CD4-positive, alpha-beta memory T cell (primary cell): ENCODE data around the gene RFK. TPM values are rescaled to one million over a fixed set of nuclear protein-coding genes. Genes with fewer than 3 reads are reported as not detected.

Experiments
- CTCF ChIA-PET: fragments of 350-600 bp; sonication (Branson Sonifier 250); formaldehyde crosslinking; loops from one replicate; lab custom pipeline; 2021; ENCODE audit warnings: inconsistent platforms; ENCODE audit not compliant: partially characterized antibody; lab: Charles Lee
- POLR2A ChIA-PET: fragments of 350-600 bp; sonication (Branson Sonifier 250); formaldehyde crosslinking; loops from one replicate; lab custom pipeline; 2021; ENCODE audit not compliant: partially characterized antibody; lab: Charles Lee
- DNase-seq, 5 donors: peaks; one replicate each; pipeline versions ENCODE4 v3.0.0 to v3.0.0-alpha.2; 2020 to 2022; ENCODE audit warnings: mixed read lengths in 1 of 5
- H3K27ac ChIP-seq: one replicate; pipeline ENCODE4 v1.7.0; 2013; ENCODE audit warnings: low read depth, low read length
- H3K27me3 ChIP-seq: 2 replicates; pipeline ENCODE4 v1.7.0; 2013; ENCODE audit warnings: mild to moderate bottlenecking, low read length, moderate library complexity; ENCODE audit not compliant: insufficient read depth
- H3K36me3 ChIP-seq: 2 replicates; pipeline ENCODE4 v1.7.0; 2013; ENCODE audit warnings: mild to moderate bottlenecking, low read length, moderate library complexity; ENCODE audit not compliant: insufficient read depth
- H3K4me1 ChIP-seq: 2 replicates; pipeline ENCODE4 v1.7.0; 2013; ENCODE audit warnings: mild to moderate bottlenecking, low read length, moderate library complexity; ENCODE audit not compliant: insufficient read depth
- H3K4me3 ChIP-seq, 2 donors: one replicate each; pipeline ENCODE4 v1.7.0; 2013; ENCODE audit warnings: low read length in 2 of 2, mild to moderate bottlenecking in 1 of 2
- H3K9me3 ChIP-seq, 2 donors: one replicate each; pipeline ENCODE4 v1.7.0; 2013; ENCODE audit warnings: low read length in 2 of 2, control low read depth in 1 of 2; ENCODE audit not compliant: control insufficient read depth in 1 of 2
- H3K27ac Mint-ChIP-seq, 7 donors: one replicate each; pipeline ENCODE4 v1.8.0; 2020 to 2021; ENCODE audit warnings: mixed read lengths in 7 of 7, mild to moderate bottlenecking in 6 of 7, inconsistent platforms in 3 of 7, moderate library complexity in 3 of 7
- H3K27me3 Mint-ChIP-seq, 2 donors: one replicate each; pipeline ENCODE4 v1.8.0; 2020 to 2021; ENCODE audit warnings: mixed read lengths in 2 of 2
- H3K36me3 Mint-ChIP-seq, 2 donors: one replicate each; pipeline ENCODE4 v1.8.0; 2020 to 2021; ENCODE audit warnings: mixed read lengths in 2 of 2, inconsistent platforms in 1 of 2, mild to moderate bottlenecking in 1 of 2
- H3K4me1 Mint-ChIP-seq, 4 donors: one replicate each; pipeline ENCODE4 v1.8.0; 2020 to 2021; ENCODE audit warnings: mixed read lengths in 4 of 4, mild to moderate bottlenecking in 1 of 4
- H3K4me3 Mint-ChIP-seq, 8 donors: one replicate each; pipeline ENCODE4 v1.8.0; 2020 to 2021; ENCODE audit warnings: mixed read lengths in 8 of 8, mild to moderate bottlenecking in 7 of 8, moderate library complexity in 6 of 8, inconsistent platforms in 3 of 8
- H3K9me3 Mint-ChIP-seq, 8 donors: one replicate each; pipeline ENCODE4 v1.8.0; 2020 to 2021; ENCODE audit warnings: mixed read lengths in 8 of 8, mild to moderate bottlenecking in 5 of 8, inconsistent platforms in 3 of 8, moderate library complexity in 1 of 8
- intact Hi-C: fragments of 100-400 bp; cut with micrococcal nuclease; formaldehyde crosslinking; loops from one replicate; pipeline ENCODE4 v1.15.1; 2023
- polyA plus RNA-seq, 2 donors: library from polyadenylated mRNA; unstranded; fragments of 300-500 nt; fragmentation: Illumina TruSeq; gene quantifications; one replicate each; pipeline ENCODE4 v1.2.3, GENCODE V29; 2021
- total RNA-seq, 2 experiments: library from RNA; stranded (reverse); gene quantifications; one replicate each; pipeline ENCODE4 v1.2.3, GENCODE V29; 2021

RFK gene
- total and polyA plus RNA-seq, 4 experiments from 2014 or later: 13.5 to 42.9 (median 22.6) TPM

- no peaks in the 10 kb centered on the region for H3K27me3 ChIP-seq
These were observed 1.2 kb upstream of the RFK start for GRCh38 chr9:76395381-76395780.

GRCh38 chr9:76394960-76395252 lies 680 bp upstream of the RFK start:
- Mint-ChIP-seq H3K36me3 (peaks cover 8 to 14% of the 10 kb centered on the region in 2 donors), H3K9me3 (peaks cover 0 to 2% (median 0%) of the 10 kb centered on the region in 8 donors), H3K27me3 (no peaks in the 10 kb centered on the region), H3K4me1 (peaks cover 12 to 38% (median 25%) of the 10 kb centered on the region in 4 donors), H3K27ac (peak overlapping the region; percentile 94 to 100 (median 98)), H3K4me3 (peak overlapping the region; percentile 91 to 98 (median 95))
- peak in 1 of 5 donors; percentile 78 for DNase-seq
- ChIA-PET POLR2A (interaction anchor here (0.6 to 3.0 kb wide), 16 partner anchors 10 to 1636 kb away, joined by 3 to 21 read pairs (median 5); partner anchors contain the start of genes C9orf40, GCNT1, NMRK1 and OSTF1), CTCF (interaction anchor here (0.7 to 3.9 kb wide), 19 partner anchors 8 to 1640 kb away, joined by 3 to 29 read pairs (median 5); partner anchors contain the start of gene GCNT1)
- peaks cover 25% of the 10 kb centered on the region for H3K4me1 ChIP-seq
- intact Hi-C loops: loop anchor here (1.0 to 10.0 kb wide), 9 partner anchors 8 to 1370 kb away; partner anchors contain the start of genes CARNMT1, GCNT1, NMRK1 and OSTF1
- H3K4me3 ChIP-seq: peak overlapping the region; percentile 59 to 72
- H3K36me3 ChIP-seq: no peaks in the 10 kb centered on the region
- H3K27ac ChIP-seq: peak overlapping the region; percentile 79
- H3K27me3 ChIP-seq: no peaks in the 10 kb centered on the region
- no peaks in the 10 kb centered on the region for H3K9me3 ChIP-seq

More at GRCh38 chr9:76395381-76395780, 1.2 kb upstream of the RFK start:
- Histone ChIP-seq H3K4me3 (peak overlapping the region in 1 of 2 donors; percentile 72), H3K9me3 (no peaks in the 10 kb centered on the region), H3K27ac (peak overlapping the region; percentile 79), H3K36me3 (no peaks in the 10 kb centered on the region), H3K4me1 (peaks cover 25% of the 10 kb centered on the region)
- peaks cover 14 to 38% (median 25%) of the 10 kb centered on the region in 4 donors for H3K4me1 Mint-ChIP-seq
- POLR2A ChIA-PET: interaction anchor here (1.0 to 2.3 kb wide), 6 partner anchors 10 to 782 kb away, joined by 4 to 12 read pairs (median 6); partner anchors contain the start of genes PCSK5 and VPS13A
- peak overlapping the region; percentile 64 to 96 (median 87) for H3K27ac Mint-ChIP-seq
- no peak for DNase-seq
- H3K9me3 Mint-ChIP-seq: peaks cover 0 to 2% (median 0%) of the 10 kb centered on the region in 8 donors
- CTCF ChIA-PET: interaction anchor here (1.1 to 3.9 kb wide), 9 partner anchors 8 to 308 kb away, joined by 3 to 29 read pairs (median 9); no protein-coding TSS in a partner anchor
- H3K36me3 Mint-ChIP-seq: peaks cover 8 to 14% of the 10 kb centered on the region in 2 donors
- H3K4me3 Mint-ChIP-seq: peak overlapping the region; percentile 56 to 98 (median 92)
- H3K27me3 Mint-ChIP-seq: no peaks in the 10 kb centered on the region
- intact Hi-C loops: loop anchor here (2.0 to 10.0 kb wide), 3 partner anchors 19 to 1371 kb away; partner anchors contain the start of gene CARNMT1

- intact Hi-C loops: loop anchor here (10.0 kb wide), 1 partner anchor 1366 kb away; the partner anchor contains the start of gene CARNMT1
- peaks cover 9% of the 10 kb centered on the region for H3K36me3 ChIP-seq
- H3K36me3 Mint-ChIP-seq: peaks cover 25 to 44% of the 10 kb centered on the region in 2 donors
- H3K27me3 Mint-ChIP-seq: no peaks in the 10 kb centered on the region
- no peak overlapping the region for H3K4me3 ChIP-seq
- peaks cover 17 to 36% (median 25%) of the 10 kb centered on the region in 4 donors for H3K4me1 Mint-ChIP-seq
- no peaks in the 10 kb centered on the region for H3K9me3 ChIP-seq
- H3K27ac Mint-ChIP-seq: peak overlapping the region in 1 of 7 donors; percentile 41
- POLR2A ChIA-PET: no interaction called here
- no peak overlapping the region for H3K27ac ChIP-seq
- H3K27me3 ChIP-seq: no peaks in the 10 kb centered on the region
- peaks cover 23% of the 10 kb centered on the region for H3K4me1 ChIP-seq
- DNase-seq: no peak
- peaks cover 0 to 2% (median 0%) of the 10 kb centered on the region in 8 donors for H3K9me3 Mint-ChIP-seq
- H3K4me3 Mint-ChIP-seq: no peak overlapping the region
- CTCF ChIA-PET: interaction anchor here (1.5 kb wide), 1 partner anchor 314 kb away, joined by 3 read pairs; no protein-coding TSS in a partner anchor
These were observed 3.6 kb downstream of the RFK start for GRCh38 chr9:76390656-76391055.

GRCh38 chr9:76379494-76379893 lies 14.7 kb downstream of the RFK start:
- Histone ChIP-seq H3K9me3 (no peaks in the 10 kb centered on the region), H3K27ac (no peak overlapping the region), H3K36me3 (no peaks in the 10 kb centered on the region), H3K27me3 (no peaks in the 10 kb centered on the region), H3K4me3 (no peak overlapping the region), H3K4me1 (no peaks in the 10 kb centered on the region)
- Mint-ChIP-seq H3K36me3 (peaks cover 16% of the 10 kb centered on the region in 2 donors), H3K9me3 (no peaks in the 10 kb centered on the region), H3K27me3 (no peaks in the 10 kb centered on the region), H3K4me1 (no peaks in the 10 kb centered on the region), H3K4me3 (no peak overlapping the region), H3K27ac (peak overlapping the region in 1 of 7 donors; percentile 49)
- intact Hi-C loops: no loop called here
- ChIA-PET POLR2A (no interaction called here), CTCF (no interaction called here)
- DNase-seq: no peak

GRCh38 chr9:76378367-76379073 lies 15.7 kb downstream of the RFK start:
- H3K27me3 ChIP-seq: no peaks in the 10 kb centered on the region
- H3K36me3 Mint-ChIP-seq: peaks cover 9 to 10% of the 10 kb centered on the region in 2 donors
- POLR2A ChIA-PET: no interaction called here
- no peaks in the 10 kb centered on the region for H3K4me1 ChIP-seq
- no peaks in the 10 kb centered on the region for H3K27me3 Mint-ChIP-seq
- H3K4me1 Mint-ChIP-seq: no peaks in the 10 kb centered on the region
- H3K36me3 ChIP-seq: no peaks in the 10 kb centered on the region
- H3K27ac Mint-ChIP-seq: no peak overlapping the region
- H3K4me3 ChIP-seq: no peak overlapping the region
- no peak overlapping the region for H3K27ac ChIP-seq
- no peak for DNase-seq
- H3K9me3 ChIP-seq: no peaks in the 10 kb centered on the region
- intact Hi-C loops: no loop called here
- H3K9me3 Mint-ChIP-seq: no peaks in the 10 kb centered on the region
- CTCF ChIA-PET: interaction anchor here (1.3 kb wide), 1 partner anchor 15 kb away, joined by 4 read pairs; no protein-coding TSS in a partner anchor
- no peak overlapping the region for H3K4me3 Mint-ChIP-seq

- intact Hi-C loops: no loop called here
- no peaks in the 10 kb centered on the region for H3K36me3 ChIP-seq
These were observed 16.4 kb downstream of the RFK start for GRCh38 chr9:76377791-76378190.

More at GRCh38 chr9:76377791-76378190, 16.4 kb downstream of the RFK start:
- no peak for DNase-seq
- Histone ChIP-seq H3K9me3 (no peaks in the 10 kb centered on the region), H3K4me3 (no peak overlapping the region), H3K27ac (no peak overlapping the region), H3K4me1 (no peaks in the 10 kb centered on the region), H3K27me3 (no peaks in the 10 kb centered on the region)
- H3K27me3 Mint-ChIP-seq: no peaks in the 10 kb centered on the region
- no peak overlapping the region for H3K27ac Mint-ChIP-seq
- CTCF ChIA-PET: interaction anchor here (1.3 kb wide), 1 partner anchor 16 kb away, joined by 4 read pairs; no protein-coding TSS in a partner anchor
- no peaks in the 10 kb centered on the region for H3K4me1 Mint-ChIP-seq
- no peak overlapping the region for H3K4me3 Mint-ChIP-seq
- POLR2A ChIA-PET: no interaction called here
- peaks cover 2 to 4% of the 10 kb centered on the region in 2 donors for H3K36me3 Mint-ChIP-seq
- no peaks in the 10 kb centered on the region for H3K9me3 Mint-ChIP-seq
